Panc1 (cell line): ENCODE measurements around the gene TTPAL. TPM values are rescaled to one million over a fixed set of nuclear protein-coding genes. Genes with fewer than 3 reads are reported as not detected.
A peak's percentile ranks its signal among the peaks of the same experiment; 100 is the strongest.

Experiments used
- ATAC-seq: fragments of 200-7000 bp; cut with Tn5 transposase; 2 replicates; pipeline ENCODE4 v1.9.1; 2020; ENCODE audit warnings: mild to moderate bottlenecking, moderate library complexity
- BruUV-seq: library from RNA; stranded (reverse); fragments of 400-500 nt; replicated peaks from 2 replicates; lab custom pipeline; 2021; lab: Mats Ljungman, UMichigan
- CTCF ChIA-PET: fragments of 300-600 bp; sonication (Branson Sonifier 250); formaldehyde crosslinking; loops from one replicate; lab custom pipeline; 2022; ENCODE audit warnings: antibody characterized with exemption; lab: Charles Lee
- POLR2A ChIA-PET: fragments of 300-600 bp; sonication (Branson Sonifier 250); formaldehyde crosslinking; loops from one replicate; lab custom pipeline; 2022; ENCODE audit warnings: antibody characterized with exemption; lab: Charles Lee
- DNase-seq: peaks from one replicate; pipeline ENCODE4 v3.0.0-alpha.2; 2010; ENCODE audit warnings: low read depth, low spot score
- H3K27ac ChIP-seq: 2 replicates; pipeline ENCODE4 v1.5.1; 2011; ENCODE audit warnings: mild to moderate bottlenecking, low read length, inconsistent platforms
- H3K27me3 ChIP-seq: fragments of 200-500 bp; sonication (Bioruptor generic); 2 replicates; pipeline ENCODE4 v1.6.0; 2014; ENCODE audit warnings: low read length, inconsistent platforms; ENCODE audit not compliant: control insufficient read depth, insufficient read depth
- H3K36me3 ChIP-seq: fragments of 200-500 bp; sonication (Bioruptor generic); 2 replicates; pipeline ENCODE4 v1.5.1; 2014; ENCODE audit warnings: inconsistent platforms, mild to moderate bottlenecking, low read length, moderate library complexity; ENCODE audit not compliant: control insufficient read depth, insufficient read depth
- H3K4me1 ChIP-seq: 2 replicates; pipeline ENCODE4 v1.5.1; 2011; ENCODE audit warnings: inconsistent platforms, mild to moderate bottlenecking, low read length, moderate library complexity; ENCODE audit not compliant: control insufficient read depth, insufficient read depth
- H3K4me3 ChIP-seq, 2 experiments: 2 replicates each; pipeline ENCODE4 v1.5.1; 2011 to 2012; ENCODE audit warnings: low read depth in 2 of 2, low read length in 2 of 2, mild to moderate bottlenecking in 2 of 2, inconsistent platforms in 1 of 2, moderate library complexity in 1 of 2
- H3K9me3 ChIP-seq: fragments of 200-500 bp; sonication (Bioruptor generic); 2 replicates; pipeline ENCODE4 v1.5.1; 2014; ENCODE audit warnings: low read depth, mild to moderate bottlenecking, inconsistent platforms, low read length, moderate library complexity; ENCODE audit not compliant: control insufficient read depth, insufficient read depth
- POLR2AphosphoS5 ChIP-seq: IDR thresholded peaks from 2 replicates; pipeline ENCODE4 v1.6.1; 2012; ENCODE audit warnings: mild to moderate bottlenecking, low read depth, low read length, moderate library complexity
- SIN3A ChIP-seq: IDR thresholded peaks from 2 replicates; pipeline ENCODE4 v1.6.1; 2012; ENCODE audit warnings: low read depth, mild to moderate bottlenecking, low read length, moderate library complexity, borderline replicate concordance; ENCODE audit not compliant: insufficient read depth
- TCF7L2 ChIP-seq: IDR thresholded peaks from 2 replicates; pipeline ENCODE4 v1.6.1; 2011; ENCODE audit warnings: mild to moderate bottlenecking, low read depth, low read length, inconsistent platforms
- in situ Hi-C: cut with HindIII; loops from 2 replicates; pipeline ENCODE4 v1.10.0; 2016; ENCODE audit warnings: low sequenced_read_pairs, low pct_unique_long_range_greater_than_20kb
- intact Hi-C: fragments of 100-400 bp; cut with micrococcal nuclease; formaldehyde crosslinking; loops from one replicate; pipeline ENCODE4 v1.10.0; 2022; ENCODE audit not compliant: unreplicated experiment
- total RNA-seq: library from RNA; stranded (reverse); gene quantifications from one replicate; pipeline ENCODE4 v1.2.1, GENCODE V29; 2021; ENCODE audit not compliant: unreplicated experiment
- TF ChIP-seq, protein P1 (sequence below): fragments of 450-650 bp; IDR thresholded peaks from 2 replicates; pipeline ENCODE4 v1.5.1; 2017; ENCODE audit warnings: mild to moderate bottlenecking
- TF ChIP-seq, protein P2 (sequence below), 2 experiments: IDR thresholded peaks; 2 replicates each; pipeline ENCODE4 v1.6.1; 2011 to 2012; ENCODE audit warnings: low read depth in 2 of 2, control low read depth in 1 of 2, low read length in 1 of 2, mild to moderate bottlenecking in 1 of 2, moderate library complexity in 1 of 2; ENCODE audit not compliant: insufficient read depth in 1 of 2

TTPAL gene
- total RNA-seq, 1 experiment from 2014 or later, result 37.4 TPM

DNA sequence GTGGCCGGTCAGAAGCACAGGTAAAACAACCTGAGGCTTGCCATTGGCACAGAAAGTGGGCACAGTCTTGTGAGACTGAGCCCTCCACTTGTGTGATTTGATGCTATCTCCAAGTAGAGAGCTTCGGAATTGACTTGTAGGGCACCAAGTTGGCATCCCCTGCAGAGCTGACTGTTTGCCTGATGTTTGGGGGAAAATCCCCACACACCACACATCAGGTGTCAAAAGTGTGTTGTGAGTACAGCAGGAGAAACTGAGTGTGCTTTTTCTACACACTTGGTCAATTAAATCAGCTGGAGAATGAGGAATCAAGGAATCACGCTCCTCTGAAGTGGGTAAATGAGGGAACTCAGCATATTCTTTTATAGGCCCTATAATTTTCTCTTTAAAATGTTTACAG is 45.2 kb downstream of the TTPAL start:
- ATAC-seq (no peak), DNase-seq (no peak)
- H3K27ac ChIP-seq, result peak overlapping the region; percentile 92
- POLR2A ChIA-PET, result interaction anchor here (0.6 kb wide), 2 partner anchors 20 to 82 kb away, joined by 3 read pairs; no protein-coding TSS in a partner anchor
- BruUV-seq, result TSS peak; percentile 64
- in situ Hi-C loops, result no loop called here
- peak overlapping the region; percentile 94 to 96 for H3K4me3 ChIP-seq
- H3K4me1 ChIP-seq, result peaks cover 7% of the 10 kb centered on the region; the same call in 1 of the 2 replicates
- no peaks in the 10 kb centered on the region for H3K27me3 ChIP-seq
- no peaks in the 10 kb centered on the region for H3K9me3 ChIP-seq
- H3K36me3 ChIP-seq, result no peaks in the 10 kb centered on the region; the same call in 1 of the 2 replicates
- CTCF ChIA-PET, result interaction anchor here (0.7 kb wide), 1 partner anchor 10 kb away, joined by 3 read pairs; no protein-coding TSS in a partner anchor
- intact Hi-C loops, result no loop called here
- TF ChIP-seq TCF7L2, result no peak
- TF ChIP-seq, protein P1, sequence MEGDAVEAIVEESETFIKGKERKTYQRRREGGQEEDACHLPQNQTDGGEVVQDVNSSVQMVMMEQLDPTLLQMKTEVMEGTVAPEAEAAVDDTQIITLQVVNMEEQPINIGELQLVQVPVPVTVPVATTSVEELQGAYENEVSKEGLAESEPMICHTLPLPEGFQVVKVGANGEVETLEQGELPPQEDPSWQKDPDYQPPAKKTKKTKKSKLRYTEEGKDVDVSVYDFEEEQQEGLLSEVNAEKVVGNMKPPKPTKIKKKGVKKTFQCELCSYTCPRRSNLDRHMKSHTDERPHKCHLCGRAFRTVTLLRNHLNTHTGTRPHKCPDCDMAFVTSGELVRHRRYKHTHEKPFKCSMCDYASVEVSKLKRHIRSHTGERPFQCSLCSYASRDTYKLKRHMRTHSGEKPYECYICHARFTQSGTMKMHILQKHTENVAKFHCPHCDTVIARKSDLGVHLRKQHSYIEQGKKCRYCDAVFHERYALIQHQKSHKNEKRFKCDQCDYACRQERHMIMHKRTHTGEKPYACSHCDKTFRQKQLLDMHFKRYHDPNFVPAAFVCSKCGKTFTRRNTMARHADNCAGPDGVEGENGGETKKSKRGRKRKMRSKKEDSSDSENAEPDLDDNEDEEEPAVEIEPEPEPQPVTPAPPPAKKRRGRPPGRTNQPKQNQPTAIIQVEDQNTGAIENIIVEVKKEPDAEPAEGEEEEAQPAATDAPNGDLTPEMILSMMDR, result no peak
- TF ChIP-seq SIN3A, result no peak
- TF ChIP-seq, protein P2, sequence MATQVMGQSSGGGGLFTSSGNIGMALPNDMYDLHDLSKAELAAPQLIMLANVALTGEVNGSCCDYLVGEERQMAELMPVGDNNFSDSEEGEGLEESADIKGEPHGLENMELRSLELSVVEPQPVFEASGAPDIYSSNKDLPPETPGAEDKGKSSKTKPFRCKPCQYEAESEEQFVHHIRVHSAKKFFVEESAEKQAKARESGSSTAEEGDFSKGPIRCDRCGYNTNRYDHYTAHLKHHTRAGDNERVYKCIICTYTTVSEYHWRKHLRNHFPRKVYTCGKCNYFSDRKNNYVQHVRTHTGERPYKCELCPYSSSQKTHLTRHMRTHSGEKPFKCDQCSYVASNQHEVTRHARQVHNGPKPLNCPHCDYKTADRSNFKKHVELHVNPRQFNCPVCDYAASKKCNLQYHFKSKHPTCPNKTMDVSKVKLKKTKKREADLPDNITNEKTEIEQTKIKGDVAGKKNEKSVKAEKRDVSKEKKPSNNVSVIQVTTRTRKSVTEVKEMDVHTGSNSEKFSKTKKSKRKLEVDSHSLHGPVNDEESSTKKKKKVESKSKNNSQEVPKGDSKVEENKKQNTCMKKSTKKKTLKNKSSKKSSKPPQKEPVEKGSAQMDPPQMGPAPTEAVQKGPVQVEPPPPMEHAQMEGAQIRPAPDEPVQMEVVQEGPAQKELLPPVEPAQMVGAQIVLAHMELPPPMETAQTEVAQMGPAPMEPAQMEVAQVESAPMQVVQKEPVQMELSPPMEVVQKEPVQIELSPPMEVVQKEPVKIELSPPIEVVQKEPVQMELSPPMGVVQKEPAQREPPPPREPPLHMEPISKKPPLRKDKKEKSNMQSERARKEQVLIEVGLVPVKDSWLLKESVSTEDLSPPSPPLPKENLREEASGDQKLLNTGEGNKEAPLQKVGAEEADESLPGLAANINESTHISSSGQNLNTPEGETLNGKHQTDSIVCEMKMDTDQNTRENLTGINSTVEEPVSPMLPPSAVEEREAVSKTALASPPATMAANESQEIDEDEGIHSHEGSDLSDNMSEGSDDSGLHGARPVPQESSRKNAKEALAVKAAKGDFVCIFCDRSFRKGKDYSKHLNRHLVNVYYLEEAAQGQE (IDR thresholded peaks at IDR 0.05; ENCODE audit: insufficient read depth in 1 of 2, low read depth in 2 of 2, low read length in 1 of 2), result no peak
- no peak for TF ChIP-seq POLR2AphosphoS5

DNA sequence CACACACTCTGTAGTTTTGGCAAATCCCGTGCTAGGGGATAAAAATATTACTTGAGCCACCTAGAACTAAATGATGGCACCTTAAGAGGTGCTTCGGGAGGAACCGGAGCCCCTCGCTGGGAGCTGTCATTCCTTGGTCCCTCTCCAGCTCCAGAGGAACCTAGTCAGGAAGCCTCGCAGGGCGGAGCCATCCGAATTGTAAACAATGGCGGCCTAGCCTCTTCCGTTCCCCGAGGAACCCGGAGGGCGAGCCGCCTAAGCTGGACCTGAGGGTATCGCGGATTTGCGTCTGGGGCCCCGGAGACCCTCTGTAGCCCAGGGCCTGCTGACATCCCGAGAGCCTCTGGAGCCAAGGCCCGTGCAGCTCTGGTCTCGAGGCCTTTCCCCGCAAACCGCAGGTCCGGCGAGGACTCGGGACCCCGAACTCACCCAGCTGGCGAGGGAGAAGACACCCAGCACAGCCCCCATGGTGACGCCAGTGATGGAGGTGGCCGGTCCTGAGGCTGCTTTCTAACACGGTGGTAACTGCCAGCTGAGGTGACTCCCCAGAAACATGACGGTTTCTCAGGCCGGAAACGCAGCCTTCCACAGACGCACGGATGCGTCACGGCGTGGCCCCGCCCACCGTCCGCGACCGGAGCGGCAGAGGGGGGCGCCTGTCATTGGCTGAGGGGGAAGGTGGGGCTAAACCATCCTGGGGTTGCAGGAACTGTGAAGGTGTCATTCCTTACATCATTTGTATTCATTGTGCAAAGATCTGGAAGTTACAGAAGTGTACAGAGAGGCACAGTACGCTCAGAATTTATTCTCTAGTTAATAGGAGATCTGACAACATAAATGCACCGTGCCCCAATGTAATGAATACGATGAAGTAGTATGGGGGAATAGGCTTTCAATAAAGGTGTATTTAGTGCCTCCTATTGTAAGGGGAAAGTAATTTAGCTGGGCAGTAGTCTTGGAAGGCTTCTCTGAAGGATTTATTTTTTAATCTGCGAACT is 46.1 kb downstream of the TTPAL start, which contains the start of gene SERINC3:
SERINC3 (minus strand) TSS at position 587 of the 998 bp plus-strand sequence; CDS start at position 468, 119 bp downstream.
- ATAC-seq (peak; percentile 99), DNase-seq (peak; percentile 87)
- Histone ChIP-seq H3K4me3 (peak within 1 kb of the TSS; percentile 94 to 96), H3K27me3 (no peaks in the 10 kb centered on the region), H3K4me1 (peaks cover 7% of the 10 kb centered on the region; the same call in 1 of the 2 replicates), H3K36me3 (no peaks in the 10 kb centered on the region; the same call in 1 of the 2 replicates), H3K9me3 (no peaks in the 10 kb centered on the region), H3K27ac (peak within 1 kb of the TSS; percentile 92)
- no TSS peak for BruUV-seq
- intact Hi-C loops (no loop called here), in situ Hi-C loops (no loop called here)
- peak; percentile 83; the same call in 1 of the 2 replicates for TF ChIP-seq SIN3A
- TF ChIP-seq TCF7L2, result no peak
- TF ChIP-seq POLR2AphosphoS5, result peak; percentile 68
- ChIA-PET POLR2A (interaction anchor here (0.6 kb wide), 3 partner anchors 18 to 81 kb away, joined by 3 to 5 read pairs (median 3); no protein-coding TSS in a partner anchor), CTCF (interaction anchor here (0.5 to 1.0 kb wide), 3 partner anchors 11 to 159 kb away, joined by 3 to 4 read pairs (median 4); no protein-coding TSS in a partner anchor)
